Mesangial cell (primary cell): Measurements from ENCODE around the gene PPME1. TPM values are rescaled to one million over a fixed set of nuclear protein-coding genes. Genes with fewer than 3 reads are reported as not detected.

ENCODE experiments used
- total RNA-seq: library from RNA; depleted of rRNA; stranded (reverse); fragments of >200 nt; gene quantifications from 2 replicates; pipeline ENCODE4 v1.2.3, GENCODE V29; 2015

Gene PPME1
- total RNA-seq: 73.8 and 78.7 TPM in 2 replicates

GRCh38 chr11:74170694-74171629, at the start of gene PPME1, which contains the start of gene C2CD3:
Gene PPME1, plus strand, starts transcription at chr11:74171289. Its CDS starts 133 bp downstream, at chr11:74171422.
Gene C2CD3, minus strand, starts transcription at chr11:74171002. Its CDS starts 210 bp downstream, at chr11:74170792.

Other genes starting within 250 kb of the PPME1 start
- gene DNAJB13, start 220.3 kb upstream of the PPME1 start, total RNA-seq: 0.65 and 3.2 TPM in 2 replicates
- gene UCP2, start 188.4 kb upstream of the PPME1 start, total RNA-seq: 145 and 245 TPM in 2 replicates
- gene UCP3, start 162.2 kb upstream of the PPME1 start, total RNA-seq: 0.16 and 0.51 TPM in 2 replicates
- gene C2CD3, start 287 bp upstream of the PPME1 start, total RNA-seq: 14.7 and 18.6 TPM in 2 replicates
- gene P4HA3, start 140.4 kb downstream of the PPME1 start, total RNA-seq: 1.6 and 3.9 TPM in 2 replicates
- 6.8 and 7.5 TPM in 2 replicates for gene PGM2L1, start 227.1 kb downstream of the PPME1 start, total RNA-seq